Measurements from ENCODE around the gene COA8. TPM values are rescaled to one million over a fixed set of nuclear protein-coding genes. Genes with fewer than 3 reads are reported as not detected.

Gene COA8
- total RNA-seq, 1 donor from 2014 or later: 45.1 TPM

DNA sequence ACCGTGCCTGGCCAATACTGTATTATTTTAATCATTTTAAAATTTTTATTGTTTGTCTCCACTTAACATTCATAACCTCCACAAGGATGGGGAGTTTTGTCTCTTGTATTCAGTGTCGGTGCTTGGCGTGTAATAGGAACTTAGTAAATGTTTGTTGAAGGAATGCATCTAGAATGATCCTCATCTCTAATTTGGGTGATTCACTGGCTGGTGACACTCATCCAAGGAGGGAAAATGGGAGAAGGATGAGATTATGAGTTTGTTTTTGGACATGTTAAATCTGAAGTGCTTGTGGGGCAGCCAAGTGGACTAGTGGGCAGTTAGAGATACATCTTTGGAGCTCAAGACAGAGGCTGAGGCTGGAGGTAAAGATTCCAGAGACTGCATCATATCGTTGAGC is 71.4 kb downstream of the COA8 start:
- Mint-ChIP-seq H3K27ac (no peak overlapping the region), H3K27me3 (no peaks in the 10 kb centered on the region), H3K9me3 (ENCODE audit: low read depth) (no peaks in the 10 kb centered on the region), H3K4me1 (ENCODE audit: low read depth) (peaks cover 6% of the 10 kb centered on the region), H3K4me3 (ENCODE audit: low read depth) (no peak overlapping the region), H3K36me3 (ENCODE audit: insufficient read depth) (peaks cover 3% of the 10 kb centered on the region)
- DNase-seq (ENCODE audit: low spot score, unreplicated experiment): no peak
- TF ChIP-seq, protein P1, sequence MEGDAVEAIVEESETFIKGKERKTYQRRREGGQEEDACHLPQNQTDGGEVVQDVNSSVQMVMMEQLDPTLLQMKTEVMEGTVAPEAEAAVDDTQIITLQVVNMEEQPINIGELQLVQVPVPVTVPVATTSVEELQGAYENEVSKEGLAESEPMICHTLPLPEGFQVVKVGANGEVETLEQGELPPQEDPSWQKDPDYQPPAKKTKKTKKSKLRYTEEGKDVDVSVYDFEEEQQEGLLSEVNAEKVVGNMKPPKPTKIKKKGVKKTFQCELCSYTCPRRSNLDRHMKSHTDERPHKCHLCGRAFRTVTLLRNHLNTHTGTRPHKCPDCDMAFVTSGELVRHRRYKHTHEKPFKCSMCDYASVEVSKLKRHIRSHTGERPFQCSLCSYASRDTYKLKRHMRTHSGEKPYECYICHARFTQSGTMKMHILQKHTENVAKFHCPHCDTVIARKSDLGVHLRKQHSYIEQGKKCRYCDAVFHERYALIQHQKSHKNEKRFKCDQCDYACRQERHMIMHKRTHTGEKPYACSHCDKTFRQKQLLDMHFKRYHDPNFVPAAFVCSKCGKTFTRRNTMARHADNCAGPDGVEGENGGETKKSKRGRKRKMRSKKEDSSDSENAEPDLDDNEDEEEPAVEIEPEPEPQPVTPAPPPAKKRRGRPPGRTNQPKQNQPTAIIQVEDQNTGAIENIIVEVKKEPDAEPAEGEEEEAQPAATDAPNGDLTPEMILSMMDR (IDR thresholded peaks at IDR 0.05; ENCODE audit: unreplicated experiment): no peak

DNA sequence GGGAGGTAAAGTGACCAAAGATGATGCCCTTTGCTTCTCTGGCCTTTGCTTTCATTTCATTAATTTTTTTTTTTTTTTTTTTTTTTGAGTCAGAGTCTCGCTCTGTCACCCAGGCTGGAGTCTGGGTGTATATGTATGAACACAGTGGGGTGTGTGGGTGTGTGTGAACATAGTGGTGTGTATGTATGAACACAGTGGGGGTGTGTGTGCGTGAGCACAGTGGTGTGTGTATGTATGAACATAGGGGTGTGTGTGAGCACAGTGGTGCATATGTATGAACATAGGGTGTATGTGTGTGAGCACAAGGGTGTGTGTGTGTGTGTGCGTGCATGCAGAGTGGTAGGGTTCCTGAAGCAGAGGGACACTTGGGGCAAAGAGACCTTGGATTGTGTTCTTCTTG is 75.8 kb downstream of the COA8 start:
- Mint-ChIP-seq H3K4me3 (ENCODE audit: low read depth) (no peak overlapping the region), H3K9me3 (ENCODE audit: low read depth) (no peaks in the 10 kb centered on the region), H3K27ac (peak overlapping the region; percentile 19), H3K4me1 (ENCODE audit: low read depth) (no peaks in the 10 kb centered on the region), H3K27me3 (no peaks in the 10 kb centered on the region), H3K36me3 (ENCODE audit: insufficient read depth) (peaks cover 3% of the 10 kb centered on the region)
- DNase-seq (ENCODE audit: low spot score, unreplicated experiment): no peak
- TF ChIP-seq, protein P1 (IDR thresholded peaks at IDR 0.05; ENCODE audit: unreplicated experiment): no peak

Other genes with a start within 250 kb of the COA8 start
- gene EIF5, start 228.7 kb upstream of the COA8 start, total RNA-seq: 362 and 384 TPM in 2 replicates
- gene MARK3, start 177.5 kb upstream of the COA8 start, total RNA-seq: 125 and 138 TPM in 2 replicates
- gene CKB, start 40.1 kb upstream of the COA8 start, total RNA-seq: 929 and 983 TPM in 2 replicates
- 10.3 and 10.7 TPM in 2 replicates for gene TRMT61A, start 33.8 kb upstream of the COA8 start, total RNA-seq
- gene BAG5, start 303 bp upstream of the COA8 start, total RNA-seq: 23.5 and 24.7 TPM in 2 replicates
- gene KLC1, start 66.3 kb downstream of the COA8 start, total RNA-seq: 178 and 180 TPM in 2 replicates
- 25.7 and 30.2 TPM in 2 replicates for gene XRCC3, start 152.5 kb downstream of the COA8 start, total RNA-seq
- 47.2 and 52.5 TPM in 2 replicates for gene ZFYVE21, start 152.8 kb downstream of the COA8 start, total RNA-seq